Measurements from ENCODE around the gene RELT.

Gene RELT

GRCh38 chr11:73386546-73386945 lies 10.3 kb downstream of the RELT start:
- Histone ChIP-seq H3K9me2 (replicated peaks; ENCODE audit: control insufficient read depth, low read length) (no peaks in the 10 kb centered on the region), H3K4me1 (ENCODE audit: control insufficient read depth, low read length) (peaks cover 73% of the 10 kb centered on the region), H3K9me3 (ENCODE audit: control insufficient read depth, insufficient read depth, low read length) (no peaks in the 10 kb centered on the region), H3F3A (ENCODE audit: control insufficient read depth, insufficient read depth) (peaks cover 28% of the 10 kb centered on the region), H3K27ac (ENCODE audit: low read depth, low read length) (peak overlapping the region; percentile 92), H3K4me3 (ENCODE audit: low read length) (peak overlapping the region; percentile 80), H3K4me2 (ENCODE audit: low read length) (peak overlapping the region; percentile 88), H4K20me1 (ENCODE audit: control insufficient read depth, insufficient read depth, low read depth, low read length) (peaks cover 9% of the 10 kb centered on the region; the same call in 1 of the 2 replicates), H3K27me3 (ENCODE audit: control insufficient read depth, low read length) (no peaks in the 10 kb centered on the region), H3K79me2 (ENCODE audit: control insufficient read depth, low read length) (peaks cover 86% of the 10 kb centered on the region), H3K36me3 (ENCODE audit: control insufficient read depth, low read length) (peaks cover 75% of the 10 kb centered on the region)
- TF ChIP-seq EZH2phosphoT487 (IDR thresholded peaks at IDR 0.05; ENCODE audit: borderline replicate concordance, low read length) (no peak), CTCF (IDR thresholded peaks at IDR 0.05; ENCODE audit: low read depth, low read length, poor library complexity, severe bottlenecking) (peak; percentile 22)

GRCh38 chr11:73387594-73388264 lies 11.5 kb downstream of the RELT start:
- TF ChIP-seq EZH2phosphoT487 (IDR thresholded peaks at IDR 0.05; ENCODE audit: borderline replicate concordance, low read length) = no peak
- peak; percentile 15 for TF ChIP-seq CTCF (IDR thresholded peaks at IDR 0.05; ENCODE audit: low read depth, low read length, poor library complexity, severe bottlenecking)
- Histone ChIP-seq H3K27me3 (ENCODE audit: control insufficient read depth, low read length) (no peaks in the 10 kb centered on the region), H3K4me1 (ENCODE audit: control insufficient read depth, low read length) (peaks cover 62% of the 10 kb centered on the region), H3K27ac (ENCODE audit: low read depth, low read length) (peak overlapping the region; percentile 92), H3K36me3 (ENCODE audit: control insufficient read depth, low read length) (peaks cover 79% of the 10 kb centered on the region), H3K9me3 (ENCODE audit: control insufficient read depth, insufficient read depth, low read length) (no peaks in the 10 kb centered on the region), H3K9me2 (replicated peaks; ENCODE audit: control insufficient read depth, low read length) (no peaks in the 10 kb centered on the region), H3K79me2 (ENCODE audit: control insufficient read depth, low read length) (peaks cover 74% of the 10 kb centered on the region), H3K4me3 (ENCODE audit: low read length) (peak overlapping the region; percentile 80), H4K20me1 (ENCODE audit: control insufficient read depth, insufficient read depth, low read depth, low read length) (peaks cover 9% of the 10 kb centered on the region; the same call in 1 of the 2 replicates), H3K4me2 (ENCODE audit: low read length) (peak overlapping the region; percentile 88), H3F3A (ENCODE audit: control insufficient read depth, insufficient read depth) (peaks cover 26% of the 10 kb centered on the region)

GRCh38 chr11:73388265-73389133 lies 12.3 kb downstream of the RELT start:
- Histone ChIP-seq H3K9me3 (ENCODE audit: control insufficient read depth, insufficient read depth, low read length) (no peaks in the 10 kb centered on the region), H3K9me2 (replicated peaks; ENCODE audit: control insufficient read depth, low read length) (no peaks in the 10 kb centered on the region), H3K27ac (ENCODE audit: low read depth, low read length) (peak overlapping the region; percentile 92), H3K79me2 (ENCODE audit: control insufficient read depth, low read length) (peaks cover 67% of the 10 kb centered on the region), H3K27me3 (ENCODE audit: control insufficient read depth, low read length) (no peaks in the 10 kb centered on the region), H3F3A (ENCODE audit: control insufficient read depth, insufficient read depth) (peaks cover 18% of the 10 kb centered on the region), H3K4me2 (ENCODE audit: low read length) (peak overlapping the region; percentile 88), H3K36me3 (ENCODE audit: control insufficient read depth, low read length) (peaks cover 84% of the 10 kb centered on the region), H3K4me1 (ENCODE audit: control insufficient read depth, low read length) (peaks cover 54% of the 10 kb centered on the region), H3K4me3 (ENCODE audit: low read length) (no peak overlapping the region), H4K20me1 (ENCODE audit: control insufficient read depth, insufficient read depth, low read depth, low read length) (peaks cover 9% of the 10 kb centered on the region; the same call in 1 of the 2 replicates)
- TF ChIP-seq CTCF (IDR thresholded peaks at IDR 0.05; ENCODE audit: low read depth, low read length, poor library complexity, severe bottlenecking) (no peak), EZH2phosphoT487 (IDR thresholded peaks at IDR 0.05; ENCODE audit: borderline replicate concordance, low read length) (no peak)

All from DOHH2 (cell line).